K562 (cell line): ENCODE measurements around the gene CHN2. TPM values are rescaled to one million over a fixed set of nuclear protein-coding genes. Genes with fewer than 3 reads are reported as not detected.

ENCODE experiments used
- ATAC-seq: fragments of 200-7000 bp; cut with Tn5 transposase; 3 replicates; pipeline ENCODE4 v1.9.1; 2020; ENCODE audit warnings: moderate library complexity
- BruUV-seq: library from RNA; stranded (reverse); fragments of 400-500 nt; replicated peaks from 2 replicates; lab custom pipeline; 2021; lab: Mats Ljungman, UMichigan
- CTCF ChIA-PET: fragments of 300-600 bp; formaldehyde crosslinking; extraction: SDS; loops from one replicate; lab custom pipeline; 2021; ENCODE audit warnings: low intra/inter-chr PET ratio; lab: Yijun Ruan, JAX
- POLR2A ChIA-PET: fragments of 300-600, 350-650 bp; sonication (Branson Sonifier 250); formaldehyde crosslinking; extraction: SDS; loops from one replicate; lab custom pipeline; 2021; ENCODE audit warnings: antibody characterized with exemption, inconsistent platforms; lab: Yijun Ruan, JAX
- DNase-seq, 4 experiments: peaks; one replicate each; pipeline versions ENCODE4 v3.0.0 to v3.0.0-alpha.2; 2011 to 2018; ENCODE audit warnings: low spot score in 3 of 4, mixed read lengths in 3 of 4; ENCODE audit errors: extremely low read depth in 1 of 4
- FAIRE-seq: peaks from 2 replicates; lab custom pipeline; 2011; peaks lifted over from hg19 to GRCh38; lab: Jason Lieb, UNC
- H2AFZ ChIP-seq: 2 replicates; pipeline ENCODE4 v1.6.0; 2011; ENCODE audit warnings: low read depth, low read length, control low read depth, inconsistent platforms
- H3K27ac ChIP-seq: fragments of 200-600 bp; 3 replicates; pipeline ENCODE4 v1.8.0; 2011; ENCODE audit warnings: low read depth, mild to moderate bottlenecking, control low read depth, inconsistent platforms, low read length, moderate library complexity, mixed read lengths; ENCODE audit errors: extremely low read depth
- H3K27me3 ChIP-seq, 2 experiments: fragments of 300-600 bp in 1 of 2; 2 replicates in 1 of 2; 3 replicates in 1 of 2; pipeline versions ENCODE4 v1.6.0 to v1.8.0; 2011; ENCODE audit warnings: inconsistent platforms in 2 of 2, low read length in 2 of 2, mild to moderate bottlenecking in 1 of 2, mixed read lengths in 1 of 2, moderate library complexity in 1 of 2; ENCODE audit not compliant: control insufficient read depth in 2 of 2, insufficient read depth in 2 of 2
- H3K36me3 ChIP-seq: fragments of 300-600 bp; 3 replicates; pipeline ENCODE4 v1.8.0; 2011; ENCODE audit warnings: mild to moderate bottlenecking, low read length, inconsistent platforms; ENCODE audit not compliant: control insufficient read depth, insufficient read depth
- H3K4me1 ChIP-seq, 2 experiments: fragments of 200-600 bp in 1 of 2; replicated peaks in 1 of 2; 2 replicates in 1 of 2; 3 replicates in 1 of 2; pipeline versions ENCODE4 v1.5.1 to v1.8.0; 2011; ENCODE audit warnings: inconsistent platforms in 2 of 2, low read length in 2 of 2, mild to moderate bottlenecking in 1 of 2, mixed read lengths in 1 of 2, moderate library complexity in 1 of 2; ENCODE audit not compliant: control insufficient read depth in 2 of 2, insufficient read depth in 2 of 2
- H3K4me2 ChIP-seq: 2 replicates; pipeline ENCODE4 v1.6.1; 2011; ENCODE audit warnings: low read length, control low read depth, inconsistent platforms, mixed read lengths; ENCODE audit not compliant: insufficient read depth
- H3K4me3 ChIP-seq: fragments of 200-600 bp; sonication (generic), shearing (Covaris generic); 2 replicates; pipeline ENCODE4 v1.5.1; 2016; ENCODE audit warnings: control low read depth, inconsistent platforms
- H3K79me2 ChIP-seq: fragments of 200-600 bp; 3 replicates; pipeline ENCODE4 v1.8.0; 2011; ENCODE audit warnings: low read length, inconsistent platforms; ENCODE audit not compliant: control insufficient read depth, insufficient read depth
- H3K9ac ChIP-seq, 2 experiments: 2 replicates each; pipeline versions ENCODE4 v1.6.0 to v1.6.1; 2011; ENCODE audit warnings: low read depth in 2 of 2, low read length in 2 of 2, control low read depth in 1 of 2, inconsistent platforms in 1 of 2, mild to moderate bottlenecking in 1 of 2, mixed read lengths in 1 of 2; ENCODE audit not compliant: insufficient read depth in 1 of 2
- H3K9me1 ChIP-seq: one replicate; pipeline ENCODE4 v1.6.0; 2011; ENCODE audit warnings: inconsistent platforms, mild to moderate bottlenecking, low read length, moderate library complexity; ENCODE audit not compliant: control insufficient read depth, insufficient read depth
- H3K9me3 ChIP-seq: replicated peaks from 2 replicates; pipeline ENCODE4 v1.5.1; 2011; ENCODE audit warnings: low read depth, low read length, inconsistent platforms; ENCODE audit not compliant: control insufficient read depth, insufficient read depth
- H4K20me1 ChIP-seq: replicated peaks from 2 replicates; pipeline ENCODE4 v1.6.1; 2011; ENCODE audit warnings: low read length, inconsistent platforms, mixed read lengths; ENCODE audit not compliant: control insufficient read depth, insufficient read depth
- CHD2 ChIP-seq: IDR thresholded peaks from 2 replicates; pipeline ENCODE4 v1.6.1; 2011; ENCODE audit warnings: low read depth, low read length
- DIDO1 ChIP-seq: fragments of 450-650 bp; IDR thresholded peaks from 2 replicates; pipeline ENCODE4 v1.6.1; 2016; ENCODE audit warnings: low read depth, missing biosample characterization, missing genetic modification characterization
- FIP1L1 ChIP-seq: fragments of 200-400 bp; formaldehyde crosslinking; IDR thresholded peaks from 2 replicates; pipeline ENCODE4 v1.6.1; 2018; ENCODE audit warnings: mild to moderate bottlenecking, low read depth, low read length; ENCODE audit not compliant: poor library complexity, severe bottlenecking
- MYBL2 ChIP-seq, 2 experiments: fragments of 450-650 bp in 1 of 2; sonication (generic) in 1 of 2; formaldehyde crosslinking in 1 of 2; IDR thresholded peaks; 2 replicates each; pipeline versions ENCODE4 v1.6.1 to v1.8.1; 2017 to 2022; ENCODE audit warnings: borderline replicate concordance in 1 of 2, inconsistent platforms in 1 of 2, low read depth in 1 of 2, mild to moderate bottlenecking in 1 of 2, missing genetic modification reagents in 1 of 2, moderate library complexity in 1 of 2
- SREBF2 ChIP-seq: sonication (generic); formaldehyde crosslinking; IDR thresholded peaks from 2 replicates; pipeline ENCODE4 v1.4.0; 2020; ENCODE audit warnings: mild to moderate bottlenecking, missing genetic modification reagents
- XRCC5 ChIP-seq: fragments of 200-400 bp; formaldehyde crosslinking; IDR thresholded peaks from 2 replicates; pipeline ENCODE4 v1.6.1; 2017; ENCODE audit warnings: low read depth, mild to moderate bottlenecking, low read length
- ZFP36 ChIP-seq: fragments of 150-350 bp; IDR thresholded peaks from 2 replicates; pipeline ENCODE4 v1.6.1; 2018; ENCODE audit warnings: low read length, low read depth; ENCODE audit not compliant: partially characterized antibody
- ZNF431 ChIP-seq: sonication (generic); formaldehyde crosslinking; IDR thresholded peaks from 2 replicates; pipeline ENCODE4 v1.8.0; 2022; ENCODE audit warnings: mild to moderate bottlenecking, missing genetic modification reagents
- WGBS: fragments of 100-300 bp; shearing (Covaris generic); methylation state at CpG from one replicate; pipeline ENCODE4 v1.1.6; 2016; ENCODE audit warnings: low coverage, mixed read lengths; ENCODE audit not compliant: insufficient coverage; ENCODE audit errors: missing lambda C conversion rate; 5-methylcytosine and 5-hydroxymethylcytosine counted together
- in situ Hi-C: fragments of 300-500 bp; cut with MboI; formaldehyde crosslinking; loops from 4 replicates; pipeline ENCODE4 v1.15.0; 2018; ENCODE audit warnings: inconsistent platforms, mixed read lengths
- intact Hi-C: fragments of 100-400 bp; cut with micrococcal nuclease; formaldehyde crosslinking; loops from 2 replicates; pipeline ENCODE4 v1.14.2; 2022
- polyA plus RNA-seq, 8 experiments: library from polyadenylated mRNA; depleted of rRNA in 4 of 8; stranded (reverse) in 5 of 8; unstranded in 3 of 8; fragments of >200 nt; fragmentation: Nextera tagmentation in 2 of 8; fragmentation: Illumina TruSeq in 1 of 8; extraction: Ambion mirVana in 2 of 8; extraction: Trizol in 1 of 8; gene quantifications; 2 replicates each; pipeline versions ENCODE4 v1.2.1 to v1.2.3, GENCODE V29; 2011 to 2014; ENCODE audit warnings: inconsistent platforms in 1 of 8, missing spikeins in 1 of 8
- total RNA-seq, 7 experiments: library from RNA; depleted of rRNA in 6 of 7; stranded (reverse); fragments of >200 nt in 6 of 7; fragmentation: Illumina TruSeq in 2 of 7; extraction: Trizol in 2 of 7; gene quantifications; 2 replicates each; pipeline versions ENCODE4 v1.2.1 to v1.2.3, GENCODE V29; 2011 to 2021; ENCODE audit warnings: low replicate concordance in 1 of 7
- TF ChIP-seq, protein P1 (sequence below): sonication (generic); formaldehyde crosslinking; IDR thresholded peaks from 2 replicates; pipeline ENCODE4 v1.8.0; 2022; ENCODE audit warnings: mild to moderate bottlenecking, missing genetic modification reagents
- TF ChIP-seq, protein P2 (sequence below), 2 experiments: IDR thresholded peaks; 2 replicates each; pipeline ENCODE4 v1.6.1; 2012; ENCODE audit warnings: improper control_type of control experiment in 2 of 2, low read depth in 2 of 2, low read length in 2 of 2, borderline replicate concordance in 1 of 2

The CHN2 gene
- total and polyA plus RNA-seq, 9 of the 15 experiments (the other 6 are each of a cell fraction or from before 2014, with no cell fraction given), result 0.12 to 2.1 (median 0.31) TPM; not detected in 1

DNA sequence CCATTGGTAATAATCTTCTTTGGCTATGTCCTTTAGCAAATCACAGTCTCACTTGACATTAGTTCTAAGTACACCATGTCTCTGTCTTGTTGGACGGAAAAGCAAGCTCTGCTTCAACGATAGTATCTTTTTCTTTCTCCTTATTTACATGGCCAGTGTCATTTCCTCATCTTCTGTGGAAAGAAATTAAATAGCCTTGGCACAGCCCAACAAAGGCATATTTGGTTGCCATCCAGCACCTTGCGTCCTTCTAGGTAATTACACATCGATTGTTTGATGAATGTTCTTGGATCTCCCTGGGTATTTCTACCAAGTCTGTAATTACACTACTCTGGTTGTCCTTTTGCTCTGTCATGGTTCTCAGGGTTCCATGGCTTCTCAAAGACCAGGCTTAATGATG is 183.1 kb downstream of the CHN2 start:
- Histone ChIP-seq H3K4me1 (no peaks in the 10 kb centered on the region), H3K27me3 (no peaks in the 10 kb centered on the region), H3K4me2 (no peak overlapping the region), H3K9me1 (no peaks in the 10 kb centered on the region), H3K36me3 (no peaks in the 10 kb centered on the region), H3K9ac (no peak overlapping the region), H4K20me1 (no peaks in the 10 kb centered on the region), H3K4me3 (no peak overlapping the region), H2AFZ (no peak overlapping the region), H3K9me3 (no peaks in the 10 kb centered on the region), H3K79me2 (no peaks in the 10 kb centered on the region), H3K27ac (no peak overlapping the region)
- in situ Hi-C loops, result no loop called here
- ATAC-seq (no peak), FAIRE-seq (no peak), DNase-seq (no peak)
- intact Hi-C loops, result no loop called here
- TF ChIP-seq ZFP36 (no peak), ZNF431 (CRISPR knock-in tag) (no peak), CHD2 (no peak), DIDO1 (tag) (no peak), XRCC5 (no peak), FIP1L1 (no peak)
- ChIA-PET POLR2A (no interaction called here), CTCF (no interaction called here)
- WGBS, result 8% methylated on average over 4 of the region's 4 CpGs
- no TSS peak for BruUV-seq

- no peak for FAIRE-seq
- H4K20me1 ChIP-seq, result no peaks in the 10 kb centered on the region
- no peak overlapping the region for H3K4me2 ChIP-seq
- no peak overlapping the region for H3K27ac ChIP-seq
- no peak overlapping the region for H2AFZ ChIP-seq
- ChIA-PET POLR2A (no interaction called here), CTCF (no interaction called here)
- WGBS, result 0% methylated on average over 2 of the region's 2 CpGs
- intact Hi-C loops (no loop called here), in situ Hi-C loops (no loop called here)
- no peaks in the 10 kb centered on the region for H3K9me1 ChIP-seq
- DNase-seq, result no peak
- H3K9ac ChIP-seq, result no peak overlapping the region
- no peaks in the 10 kb centered on the region for H3K79me2 ChIP-seq
- no peaks in the 10 kb centered on the region for H3K36me3 ChIP-seq
- H3K27me3 ChIP-seq, result no peaks in the 10 kb centered on the region
- no peaks in the 10 kb centered on the region for H3K9me3 ChIP-seq
- ATAC-seq, result no peak
- H3K4me1 ChIP-seq, result no peaks in the 10 kb centered on the region
- H3K4me3 ChIP-seq, result no peak overlapping the region
- no TSS peak for BruUV-seq
- TF ChIP-seq, protein P1, sequence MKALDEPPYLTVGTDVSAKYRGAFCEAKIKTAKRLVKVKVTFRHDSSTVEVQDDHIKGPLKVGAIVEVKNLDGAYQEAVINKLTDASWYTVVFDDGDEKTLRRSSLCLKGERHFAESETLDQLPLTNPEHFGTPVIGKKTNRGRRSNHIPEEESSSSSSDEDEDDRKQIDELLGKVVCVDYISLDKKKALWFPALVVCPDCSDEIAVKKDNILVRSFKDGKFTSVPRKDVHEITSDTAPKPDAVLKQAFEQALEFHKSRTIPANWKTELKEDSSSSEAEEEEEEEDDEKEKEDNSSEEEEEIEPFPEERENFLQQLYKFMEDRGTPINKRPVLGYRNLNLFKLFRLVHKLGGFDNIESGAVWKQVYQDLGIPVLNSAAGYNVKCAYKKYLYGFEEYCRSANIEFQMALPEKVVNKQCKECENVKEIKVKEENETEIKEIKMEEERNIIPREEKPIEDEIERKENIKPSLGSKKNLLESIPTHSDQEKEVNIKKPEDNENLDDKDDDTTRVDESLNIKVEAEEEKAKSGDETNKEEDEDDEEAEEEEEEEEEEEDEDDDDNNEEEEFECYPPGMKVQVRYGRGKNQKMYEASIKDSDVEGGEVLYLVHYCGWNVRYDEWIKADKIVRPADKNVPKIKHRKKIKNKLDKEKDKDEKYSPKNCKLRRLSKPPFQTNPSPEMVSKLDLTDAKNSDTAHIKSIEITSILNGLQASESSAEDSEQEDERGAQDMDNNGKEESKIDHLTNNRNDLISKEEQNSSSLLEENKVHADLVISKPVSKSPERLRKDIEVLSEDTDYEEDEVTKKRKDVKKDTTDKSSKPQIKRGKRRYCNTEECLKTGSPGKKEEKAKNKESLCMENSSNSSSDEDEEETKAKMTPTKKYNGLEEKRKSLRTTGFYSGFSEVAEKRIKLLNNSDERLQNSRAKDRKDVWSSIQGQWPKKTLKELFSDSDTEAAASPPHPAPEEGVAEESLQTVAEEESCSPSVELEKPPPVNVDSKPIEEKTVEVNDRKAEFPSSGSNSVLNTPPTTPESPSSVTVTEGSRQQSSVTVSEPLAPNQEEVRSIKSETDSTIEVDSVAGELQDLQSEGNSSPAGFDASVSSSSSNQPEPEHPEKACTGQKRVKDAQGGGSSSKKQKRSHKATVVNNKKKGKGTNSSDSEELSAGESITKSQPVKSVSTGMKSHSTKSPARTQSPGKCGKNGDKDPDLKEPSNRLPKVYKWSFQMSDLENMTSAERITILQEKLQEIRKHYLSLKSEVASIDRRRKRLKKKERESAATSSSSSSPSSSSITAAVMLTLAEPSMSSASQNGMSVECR (CRISPR knock-in tag), result no peak
- no peak for TF ChIP-seq MYBL2 (IDR thresholded peaks at IDR 0.05; ENCODE audit: low read depth)
- TF ChIP-seq MYBL2 (CRISPR knock-in tag; IDR thresholded peaks at IDR 0.05; ENCODE audit: borderline replicate concordance), result no peak
- TF ChIP-seq, protein P2, sequence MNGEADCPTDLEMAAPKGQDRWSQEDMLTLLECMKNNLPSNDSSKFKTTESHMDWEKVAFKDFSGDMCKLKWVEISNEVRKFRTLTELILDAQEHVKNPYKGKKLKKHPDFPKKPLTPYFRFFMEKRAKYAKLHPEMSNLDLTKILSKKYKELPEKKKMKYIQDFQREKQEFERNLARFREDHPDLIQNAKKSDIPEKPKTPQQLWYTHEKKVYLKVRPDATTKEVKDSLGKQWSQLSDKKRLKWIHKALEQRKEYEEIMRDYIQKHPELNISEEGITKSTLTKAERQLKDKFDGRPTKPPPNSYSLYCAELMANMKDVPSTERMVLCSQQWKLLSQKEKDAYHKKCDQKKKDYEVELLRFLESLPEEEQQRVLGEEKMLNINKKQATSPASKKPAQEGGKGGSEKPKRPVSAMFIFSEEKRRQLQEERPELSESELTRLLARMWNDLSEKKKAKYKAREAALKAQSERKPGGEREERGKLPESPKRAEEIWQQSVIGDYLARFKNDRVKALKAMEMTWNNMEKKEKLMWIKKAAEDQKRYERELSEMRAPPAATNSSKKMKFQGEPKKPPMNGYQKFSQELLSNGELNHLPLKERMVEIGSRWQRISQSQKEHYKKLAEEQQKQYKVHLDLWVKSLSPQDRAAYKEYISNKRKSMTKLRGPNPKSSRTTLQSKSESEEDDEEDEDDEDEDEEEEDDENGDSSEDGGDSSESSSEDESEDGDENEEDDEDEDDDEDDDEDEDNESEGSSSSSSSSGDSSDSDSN (IDR thresholded peaks at IDR 0.05; ENCODE audit: borderline replicate concordance in 1 of 2, low read depth in 2 of 2, low read length in 2 of 2), result no peak
- no peak for TF ChIP-seq SREBF2 (CRISPR knock-in tag)
These were observed 185.0 kb downstream of the CHN2 start for GRCh38 chr7:29379551-29379950.
